ENCODE data around the gene S100A1.

GRCh38 chr1:153587314-153587713, 40.9 kb upstream of the S100A1 start:
- TF ChIP-seq CTCF (IDR thresholded peaks at IDR 0.05) (no peak), POLR2A (IDR thresholded peaks at IDR 0.05) (no peak)

Measured in thyroid gland (tissue), 4 donors.